ENCODE data around the gene PSMD1.

DNA sequence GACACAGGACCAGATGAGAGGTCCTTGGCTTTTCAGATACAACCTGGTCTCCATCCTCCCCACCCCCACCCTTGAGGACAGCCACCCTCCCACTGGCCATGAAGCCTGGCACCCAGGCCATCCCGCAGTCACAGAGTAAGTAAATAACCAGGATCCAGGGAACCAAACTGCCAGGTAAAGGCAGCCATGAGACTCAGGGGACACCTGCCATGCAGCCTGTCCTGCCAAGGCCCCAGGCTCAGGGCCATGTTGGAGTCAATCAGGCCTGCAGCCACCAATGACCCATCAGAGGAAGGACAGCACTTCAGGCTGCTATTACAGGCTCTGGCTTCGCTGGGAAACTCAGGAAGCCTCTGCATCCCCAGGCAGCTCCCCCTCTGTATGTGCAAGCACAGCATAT, 45.1 kb upstream of the PSMD1 start:
- TF ChIP-seq, protein P1, sequence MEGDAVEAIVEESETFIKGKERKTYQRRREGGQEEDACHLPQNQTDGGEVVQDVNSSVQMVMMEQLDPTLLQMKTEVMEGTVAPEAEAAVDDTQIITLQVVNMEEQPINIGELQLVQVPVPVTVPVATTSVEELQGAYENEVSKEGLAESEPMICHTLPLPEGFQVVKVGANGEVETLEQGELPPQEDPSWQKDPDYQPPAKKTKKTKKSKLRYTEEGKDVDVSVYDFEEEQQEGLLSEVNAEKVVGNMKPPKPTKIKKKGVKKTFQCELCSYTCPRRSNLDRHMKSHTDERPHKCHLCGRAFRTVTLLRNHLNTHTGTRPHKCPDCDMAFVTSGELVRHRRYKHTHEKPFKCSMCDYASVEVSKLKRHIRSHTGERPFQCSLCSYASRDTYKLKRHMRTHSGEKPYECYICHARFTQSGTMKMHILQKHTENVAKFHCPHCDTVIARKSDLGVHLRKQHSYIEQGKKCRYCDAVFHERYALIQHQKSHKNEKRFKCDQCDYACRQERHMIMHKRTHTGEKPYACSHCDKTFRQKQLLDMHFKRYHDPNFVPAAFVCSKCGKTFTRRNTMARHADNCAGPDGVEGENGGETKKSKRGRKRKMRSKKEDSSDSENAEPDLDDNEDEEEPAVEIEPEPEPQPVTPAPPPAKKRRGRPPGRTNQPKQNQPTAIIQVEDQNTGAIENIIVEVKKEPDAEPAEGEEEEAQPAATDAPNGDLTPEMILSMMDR (conservative IDR thresholded peaks at IDR 0.05): no peak
- TF ChIP-seq ZFX (IDR thresholded peaks at IDR 0.05): no peak

Measured in C4-2B (cell line).